ENCODE data around the gene CTNNA3.

The CTNNA3 gene

GRCh38 chr10:66795866-66796265, 900.1 kb downstream of the CTNNA3 start:
- Histone ChIP-seq H3K4me1 (ENCODE audit: control extremely low read depth in 1 of 4, control insufficient read depth in 4 of 4, insufficient read depth in 4 of 4, low read length in 3 of 4) (no peaks in the 10 kb centered on the region), H3K36me3 (ENCODE audit: control insufficient read depth in 4 of 4, insufficient read depth in 4 of 4, low read length in 3 of 4) (no peaks in the 10 kb centered on the region), H3K4me3 (ENCODE audit: control insufficient read depth in 1 of 7, extremely low read depth in 1 of 7, insufficient read depth in 4 of 7, low read depth in 2 of 7, low read length in 6 of 7) (no peak overlapping the region), H3K9me3 (ENCODE audit: control extremely low read depth in 1 of 5, control insufficient read depth in 4 of 5, insufficient read depth in 2 of 5, low read depth in 1 of 5, low read length in 4 of 5) (no peaks in the 10 kb centered on the region), H3K27me3 (replicated peaks in 2 of 5; ENCODE audit: control insufficient read depth in 4 of 5, insufficient read depth in 5 of 5, low read length in 4 of 5) (no peaks in the 10 kb centered on the region), H3K27ac (ENCODE audit: insufficient read depth in 1 of 2, low read depth in 1 of 2, low read length in 2 of 2, poor library complexity in 1 of 2, severe bottlenecking in 2 of 2) (no peak overlapping the region)
- 100% methylated on average over 1 of the region's 2 CpGs for whole genome bisulfite sequencing (ENCODE audit: insufficient coverage)
- POLR2A ChIA-PET: no interaction called here
- no peak for DNase-seq
- CTCF ChIA-PET: no interaction called here

GRCh38 chr10:66792441-66792840, 903.6 kb downstream of the CTNNA3 start:
- H3K4me3 ChIP-seq (ENCODE audit: control insufficient read depth in 1 of 7, extremely low read depth in 1 of 7, insufficient read depth in 4 of 7, low read depth in 2 of 7, low read length in 6 of 7): no peak overlapping the region
- DNase-seq: no peak
- ChIA-PET POLR2A (no interaction called here), CTCF (interaction anchor here (2.0 kb wide), 1 partner anchor 12 kb away, joined by 6 read pairs; no protein-coding TSS in a partner anchor)
- H3K27ac ChIP-seq (ENCODE audit: insufficient read depth in 1 of 2, low read depth in 1 of 2, low read length in 2 of 2, poor library complexity in 1 of 2, severe bottlenecking in 2 of 2): no peak overlapping the region
- H3K9me3 ChIP-seq (ENCODE audit: control extremely low read depth in 1 of 5, control insufficient read depth in 4 of 5, insufficient read depth in 2 of 5, low read depth in 1 of 5, low read length in 4 of 5): no peaks in the 10 kb centered on the region
- H3K4me1 ChIP-seq (ENCODE audit: control extremely low read depth in 1 of 4, control insufficient read depth in 4 of 4, insufficient read depth in 4 of 4, low read length in 3 of 4): peaks cover 0 to 2% (median 0%) of the 10 kb centered on the region in 4 experiments
- H3K36me3 ChIP-seq (ENCODE audit: control insufficient read depth in 4 of 4, insufficient read depth in 4 of 4, low read length in 3 of 4): no peaks in the 10 kb centered on the region
- no peaks in the 10 kb centered on the region for H3K27me3 ChIP-seq (replicated peaks in 2 of 5; ENCODE audit: control insufficient read depth in 4 of 5, insufficient read depth in 5 of 5, low read length in 4 of 5)

- Histone ChIP-seq H3K27ac (ENCODE audit: insufficient read depth in 1 of 2, low read depth in 1 of 2, low read length in 2 of 2, poor library complexity in 1 of 2, severe bottlenecking in 2 of 2) (no peak overlapping the region), H3K4me1 (ENCODE audit: control extremely low read depth in 1 of 4, control insufficient read depth in 4 of 4, insufficient read depth in 4 of 4, low read length in 3 of 4) (peaks cover 0 to 2% (median 0%) of the 10 kb centered on the region in 4 experiments), H3K4me3 (ENCODE audit: control insufficient read depth in 1 of 7, extremely low read depth in 1 of 7, insufficient read depth in 4 of 7, low read depth in 2 of 7, low read length in 6 of 7) (peak overlapping the region in 2 of 7 experiments; percentile 36 to 49), H3K27me3 (replicated peaks in 2 of 5; ENCODE audit: control insufficient read depth in 4 of 5, insufficient read depth in 5 of 5, low read length in 4 of 5) (no peaks in the 10 kb centered on the region), H3K36me3 (ENCODE audit: control insufficient read depth in 4 of 4, insufficient read depth in 4 of 4, low read length in 3 of 4) (no peaks in the 10 kb centered on the region), H3K9me3 (ENCODE audit: control extremely low read depth in 1 of 5, control insufficient read depth in 4 of 5, insufficient read depth in 2 of 5, low read depth in 1 of 5, low read length in 4 of 5) (no peaks in the 10 kb centered on the region)
- 60% methylated on average over 3 of the region's 7 CpGs for WGBS (ENCODE audit: insufficient coverage)
- DNase-seq: no peak
- ChIA-PET CTCF (no interaction called here), POLR2A (interaction anchor here (0.5 kb wide), 1 partner anchor 52 kb away, joined by 4 read pairs; no protein-coding TSS in a partner anchor)
Observed at GRCh38 chr10:66788178-66788987, 907.6 kb downstream of the CTNNA3 start.

- POLR2A ChIA-PET: interaction anchor here (0.6 kb wide), 1 partner anchor 9 kb away, joined by 5 read pairs; no protein-coding TSS in a partner anchor
- no peak overlapping the region for H3K4me3 ChIP-seq (ENCODE audit: control insufficient read depth in 1 of 7, extremely low read depth in 1 of 7, insufficient read depth in 4 of 7, low read depth in 2 of 7, low read length in 6 of 7)
- DNase-seq: no peak
- no peaks in the 10 kb centered on the region for H3K36me3 ChIP-seq (ENCODE audit: control insufficient read depth in 4 of 4, insufficient read depth in 4 of 4, low read length in 3 of 4)
- no peaks in the 10 kb centered on the region for H3K9me3 ChIP-seq (ENCODE audit: control extremely low read depth in 1 of 5, control insufficient read depth in 4 of 5, insufficient read depth in 2 of 5, low read depth in 1 of 5, low read length in 4 of 5)
- no CpG with 5 or more reads among the region's 1 CpG for WGBS (ENCODE audit: insufficient coverage)
- CTCF ChIA-PET: no interaction called here
- no peak overlapping the region for H3K27ac ChIP-seq (ENCODE audit: insufficient read depth in 1 of 2, low read depth in 1 of 2, low read length in 2 of 2, poor library complexity in 1 of 2, severe bottlenecking in 2 of 2)
- H3K27me3 ChIP-seq (replicated peaks in 2 of 5; ENCODE audit: control insufficient read depth in 4 of 5, insufficient read depth in 5 of 5, low read length in 4 of 5): no peaks in the 10 kb centered on the region
- peaks cover 0 to 2% (median 0%) of the 10 kb centered on the region in 4 experiments for H3K4me1 ChIP-seq (ENCODE audit: control extremely low read depth in 1 of 4, control insufficient read depth in 4 of 4, insufficient read depth in 4 of 4, low read length in 3 of 4)
Observed at GRCh38 chr10:66786709-66787108, 909.3 kb downstream of the CTNNA3 start.

- Histone ChIP-seq H3K9me3 (ENCODE audit: control extremely low read depth in 1 of 5, control insufficient read depth in 4 of 5, insufficient read depth in 2 of 5, low read depth in 1 of 5, low read length in 4 of 5) (no peaks in the 10 kb centered on the region), H3K27me3 (replicated peaks in 2 of 5; ENCODE audit: control insufficient read depth in 4 of 5, insufficient read depth in 5 of 5, low read length in 4 of 5) (no peaks in the 10 kb centered on the region), H3K4me1 (ENCODE audit: control extremely low read depth in 1 of 4, control insufficient read depth in 4 of 4, insufficient read depth in 4 of 4, low read length in 3 of 4) (peaks cover 0 to 2% (median 0%) of the 10 kb centered on the region in 4 experiments), H3K4me3 (ENCODE audit: control insufficient read depth in 1 of 7, extremely low read depth in 1 of 7, insufficient read depth in 4 of 7, low read depth in 2 of 7, low read length in 6 of 7) (no peak overlapping the region), H3K27ac (ENCODE audit: insufficient read depth in 1 of 2, low read depth in 1 of 2, low read length in 2 of 2, poor library complexity in 1 of 2, severe bottlenecking in 2 of 2) (no peak overlapping the region), H3K36me3 (ENCODE audit: control insufficient read depth in 4 of 4, insufficient read depth in 4 of 4, low read length in 3 of 4) (no peaks in the 10 kb centered on the region)
- CTCF ChIA-PET: no interaction called here
- 80% methylated on average over 1 of the region's 1 CpG for WGBS (ENCODE audit: insufficient coverage)
- no peak for DNase-seq
- POLR2A ChIA-PET: no interaction called here
Observed at GRCh38 chr10:66784770-66785169, 911.2 kb downstream of the CTNNA3 start.

- H3K27ac ChIP-seq (ENCODE audit: insufficient read depth in 1 of 2, low read depth in 1 of 2, low read length in 2 of 2, poor library complexity in 1 of 2, severe bottlenecking in 2 of 2): no peak overlapping the region
- H3K36me3 ChIP-seq (ENCODE audit: control insufficient read depth in 4 of 4, insufficient read depth in 4 of 4, low read length in 3 of 4): no peaks in the 10 kb centered on the region
- no peak for DNase-seq
- H3K9me3 ChIP-seq (ENCODE audit: control extremely low read depth in 1 of 5, control insufficient read depth in 4 of 5, insufficient read depth in 2 of 5, low read depth in 1 of 5, low read length in 4 of 5): no peaks in the 10 kb centered on the region
- POLR2A ChIA-PET: no interaction called here
- peaks cover 0 to 2% (median 0%) of the 10 kb centered on the region in 4 experiments for H3K4me1 ChIP-seq (ENCODE audit: control extremely low read depth in 1 of 4, control insufficient read depth in 4 of 4, insufficient read depth in 4 of 4, low read length in 3 of 4)
- CTCF ChIA-PET: no interaction called here
- 92% methylated on average over 5 of the region's 5 CpGs for WGBS (ENCODE audit: insufficient coverage)
- H3K4me3 ChIP-seq (ENCODE audit: control insufficient read depth in 1 of 7, extremely low read depth in 1 of 7, insufficient read depth in 4 of 7, low read depth in 2 of 7, low read length in 6 of 7): no peak overlapping the region
- no peaks in the 10 kb centered on the region for H3K27me3 ChIP-seq (replicated peaks in 2 of 5; ENCODE audit: control insufficient read depth in 4 of 5, insufficient read depth in 5 of 5, low read length in 4 of 5)
Observed at GRCh38 chr10:66783316-66783715, 912.7 kb downstream of the CTNNA3 start.

GRCh38 chr10:66782776-66783175, 913.2 kb downstream of the CTNNA3 start:
- Histone ChIP-seq H3K4me1 (ENCODE audit: control extremely low read depth in 1 of 4, control insufficient read depth in 4 of 4, insufficient read depth in 4 of 4, low read length in 3 of 4) (no peaks in the 10 kb centered on the region), H3K27me3 (replicated peaks in 2 of 5; ENCODE audit: control insufficient read depth in 4 of 5, insufficient read depth in 5 of 5, low read length in 4 of 5) (no peaks in the 10 kb centered on the region), H3K36me3 (ENCODE audit: control insufficient read depth in 4 of 4, insufficient read depth in 4 of 4, low read length in 3 of 4) (no peaks in the 10 kb centered on the region), H3K9me3 (ENCODE audit: control extremely low read depth in 1 of 5, control insufficient read depth in 4 of 5, insufficient read depth in 2 of 5, low read depth in 1 of 5, low read length in 4 of 5) (no peaks in the 10 kb centered on the region), H3K27ac (ENCODE audit: insufficient read depth in 1 of 2, low read depth in 1 of 2, low read length in 2 of 2, poor library complexity in 1 of 2, severe bottlenecking in 2 of 2) (no peak overlapping the region), H3K4me3 (ENCODE audit: control insufficient read depth in 1 of 7, extremely low read depth in 1 of 7, insufficient read depth in 4 of 7, low read depth in 2 of 7, low read length in 6 of 7) (no peak overlapping the region)
- ChIA-PET CTCF (no interaction called here), POLR2A (no interaction called here)
- WGBS (ENCODE audit: insufficient coverage): 100% methylated on average over 1 of the region's 1 CpG
- DNase-seq: no peak
